HFF-Myc (cell line): ENCODE results near the gene TAGLN.

ENCODE experiments used
- DNase-seq: peaks from one replicate; pipeline ENCODE4 v3.0.0-alpha.2; 2011; ENCODE audit warnings: low read depth; ENCODE audit errors: extremely low read depth
- H3K4me3 ChIP-seq: replicated peaks from 2 replicates; pipeline ENCODE4 v1.5.1; 2011; ENCODE audit warnings: low read depth, mild to moderate bottlenecking, control low read depth, low read length
- TF ChIP-seq, protein P1 (sequence below): IDR thresholded peaks from 2 replicates; pipeline ENCODE4 v1.5.1; 2012; ENCODE audit warnings: mild to moderate bottlenecking, low read depth, low read length, control low read depth; ENCODE audit errors: missing control alignments

Gene TAGLN

DNA sequence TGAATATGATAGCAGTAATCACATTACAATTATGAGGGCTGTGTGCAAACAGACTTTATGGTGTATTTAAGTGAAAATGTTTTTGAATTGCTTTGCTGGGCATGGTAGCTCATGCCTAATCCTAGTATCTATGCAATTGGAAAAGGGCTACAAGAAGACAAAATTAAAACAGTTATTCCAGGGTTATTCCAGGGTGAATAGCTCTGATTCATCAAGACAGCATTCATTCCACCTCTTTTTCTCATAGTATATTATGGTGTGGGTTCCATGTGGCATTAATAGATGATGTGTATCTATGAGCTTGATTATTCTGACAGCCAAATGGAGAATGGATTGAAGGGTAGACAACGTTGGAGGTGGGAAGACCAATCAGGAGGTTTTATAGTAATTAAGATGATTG, 32.7 kb upstream of the TAGLN start:
- TF ChIP-seq, protein P1, sequence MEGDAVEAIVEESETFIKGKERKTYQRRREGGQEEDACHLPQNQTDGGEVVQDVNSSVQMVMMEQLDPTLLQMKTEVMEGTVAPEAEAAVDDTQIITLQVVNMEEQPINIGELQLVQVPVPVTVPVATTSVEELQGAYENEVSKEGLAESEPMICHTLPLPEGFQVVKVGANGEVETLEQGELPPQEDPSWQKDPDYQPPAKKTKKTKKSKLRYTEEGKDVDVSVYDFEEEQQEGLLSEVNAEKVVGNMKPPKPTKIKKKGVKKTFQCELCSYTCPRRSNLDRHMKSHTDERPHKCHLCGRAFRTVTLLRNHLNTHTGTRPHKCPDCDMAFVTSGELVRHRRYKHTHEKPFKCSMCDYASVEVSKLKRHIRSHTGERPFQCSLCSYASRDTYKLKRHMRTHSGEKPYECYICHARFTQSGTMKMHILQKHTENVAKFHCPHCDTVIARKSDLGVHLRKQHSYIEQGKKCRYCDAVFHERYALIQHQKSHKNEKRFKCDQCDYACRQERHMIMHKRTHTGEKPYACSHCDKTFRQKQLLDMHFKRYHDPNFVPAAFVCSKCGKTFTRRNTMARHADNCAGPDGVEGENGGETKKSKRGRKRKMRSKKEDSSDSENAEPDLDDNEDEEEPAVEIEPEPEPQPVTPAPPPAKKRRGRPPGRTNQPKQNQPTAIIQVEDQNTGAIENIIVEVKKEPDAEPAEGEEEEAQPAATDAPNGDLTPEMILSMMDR, result no peak
- H3K4me3 ChIP-seq, result no peak overlapping the region
- no peak for DNase-seq

DNA sequence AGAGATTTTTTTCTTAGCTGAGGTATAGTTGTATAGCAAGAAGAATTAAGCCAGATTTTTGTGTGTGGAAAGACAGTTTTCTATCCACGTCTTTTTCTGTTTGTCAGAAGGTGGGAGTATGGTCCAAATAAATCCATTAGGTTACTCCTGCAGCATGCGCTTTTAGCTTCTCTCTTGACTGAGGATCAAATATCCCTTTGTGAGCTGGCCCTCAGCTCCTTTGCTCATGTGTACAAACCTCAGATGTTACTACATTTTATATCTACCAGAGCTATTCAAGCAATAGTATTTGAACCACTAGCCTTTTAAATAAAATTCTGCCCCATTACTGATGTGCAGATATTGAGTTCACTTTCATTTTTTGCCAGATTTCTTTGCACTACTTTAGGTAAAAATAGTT, 29.4 kb upstream of the TAGLN start:
- H3K4me3 ChIP-seq, result no peak overlapping the region
- TF ChIP-seq, protein P1, result no peak
- DNase-seq, result no peak

DNA sequence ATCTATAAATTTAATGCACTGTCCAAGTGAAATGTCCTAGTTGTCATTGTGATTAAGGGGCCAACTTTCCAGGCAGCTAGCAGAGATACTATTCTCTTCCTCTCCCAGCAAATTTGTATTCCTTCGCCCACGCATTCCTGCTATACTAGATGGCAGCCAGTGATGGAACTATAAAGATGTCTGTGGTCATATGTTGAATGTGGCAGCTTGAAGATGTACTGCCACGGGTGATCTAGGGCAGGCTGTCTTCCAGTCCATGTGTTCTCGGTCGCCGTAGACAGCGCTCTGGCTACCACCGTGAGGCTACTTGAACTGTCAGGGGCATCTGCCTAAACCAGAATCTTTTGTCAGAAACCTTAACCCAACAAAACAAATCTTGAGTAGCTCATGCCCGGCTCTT, 29.0 kb upstream of the TAGLN start:
- no peak overlapping the region for H3K4me3 ChIP-seq
- DNase-seq, result no peak
- TF ChIP-seq, protein P1, result no peak

DNA sequence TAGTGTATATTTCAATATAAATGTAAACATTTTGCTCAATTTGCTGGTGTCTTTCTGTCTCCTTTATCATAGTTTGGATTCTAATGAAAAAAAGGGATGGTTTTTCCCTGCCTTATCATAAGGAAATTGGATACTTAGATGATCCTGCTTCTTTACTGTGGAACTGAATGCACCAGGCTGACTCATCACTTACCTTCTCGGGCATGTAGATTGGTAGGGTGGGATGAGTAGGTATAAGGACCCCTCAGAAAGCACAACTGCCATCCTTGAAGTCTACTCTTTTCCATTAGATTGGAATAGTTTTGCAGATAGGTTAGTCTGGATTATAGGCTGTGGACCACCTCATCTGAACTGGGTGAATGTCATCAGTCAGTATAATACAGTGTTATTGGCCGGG, 28.2 kb upstream of the TAGLN start:
- TF ChIP-seq, protein P1, result no peak
- H3K4me3 ChIP-seq, result no peak overlapping the region
- no peak for DNase-seq

DNA sequence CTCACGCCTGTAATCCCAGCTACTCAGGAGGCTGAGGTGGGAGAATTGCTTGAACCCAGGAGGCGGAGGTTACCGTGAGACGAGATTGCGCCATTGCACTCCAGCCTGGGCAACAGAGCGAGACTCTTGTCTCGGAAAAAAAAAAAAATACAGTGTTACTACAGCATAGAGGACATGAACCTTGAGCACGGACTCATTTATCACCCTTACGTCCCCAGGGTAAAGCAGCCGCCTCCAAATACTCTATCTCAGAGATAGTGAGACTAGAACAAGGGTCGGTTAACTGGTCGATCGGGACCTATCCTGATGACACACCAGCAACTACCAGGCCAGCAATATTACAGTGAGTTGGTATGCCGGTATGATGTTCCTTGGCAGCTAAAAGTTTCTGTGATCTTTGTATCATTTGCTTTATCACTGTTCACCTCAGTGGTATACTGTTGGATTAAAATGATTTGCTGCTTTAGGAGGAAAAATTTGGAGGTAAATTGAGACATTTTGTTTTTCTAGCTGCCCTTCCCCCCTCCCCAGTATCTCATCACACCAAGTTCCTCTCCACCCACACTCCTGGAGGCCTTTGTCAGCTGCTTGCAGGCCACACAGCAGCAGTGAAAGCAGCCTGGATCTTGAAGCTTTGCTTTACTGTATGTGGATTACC, 27.6 kb upstream of the TAGLN start:
- H3K4me3 ChIP-seq, result no peak overlapping the region
- TF ChIP-seq, protein P1, result no peak
- no peak for DNase-seq

DNA sequence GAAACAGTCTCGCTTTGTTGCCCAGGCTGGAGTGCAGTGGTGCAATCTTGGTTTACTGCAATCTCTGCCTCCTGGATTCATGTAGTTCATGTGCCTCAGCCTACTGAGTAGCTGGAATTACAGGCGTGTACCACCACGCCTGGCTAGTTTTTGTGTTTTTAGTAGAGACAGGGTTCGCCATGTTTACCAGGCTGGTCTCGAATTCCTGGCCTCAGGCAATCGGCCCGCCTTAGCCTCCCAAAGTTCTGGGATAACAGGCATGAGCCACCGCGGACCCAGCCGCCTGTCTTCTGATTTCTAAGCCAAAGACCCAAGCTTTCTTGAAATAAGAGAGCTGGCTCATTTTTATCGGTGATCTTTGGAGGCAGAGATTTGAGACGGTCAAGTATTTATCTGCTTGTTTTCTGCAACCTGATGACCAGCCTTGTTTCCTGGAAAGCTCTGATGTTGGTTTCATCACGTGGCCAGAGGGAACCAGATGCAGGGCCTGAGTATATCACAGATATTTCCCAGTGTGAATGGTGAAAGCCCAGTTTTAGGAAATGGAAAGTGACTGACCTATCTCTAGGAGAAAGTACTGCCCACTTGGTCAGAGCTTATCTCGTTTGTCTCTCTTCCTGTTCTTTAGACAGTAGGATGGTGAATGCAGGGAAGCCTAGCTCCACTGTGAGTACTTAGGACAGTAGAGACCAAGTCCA, 26.3 kb upstream of the TAGLN start:
- TF ChIP-seq, protein P1, result no peak
- no peak for DNase-seq

DNA sequence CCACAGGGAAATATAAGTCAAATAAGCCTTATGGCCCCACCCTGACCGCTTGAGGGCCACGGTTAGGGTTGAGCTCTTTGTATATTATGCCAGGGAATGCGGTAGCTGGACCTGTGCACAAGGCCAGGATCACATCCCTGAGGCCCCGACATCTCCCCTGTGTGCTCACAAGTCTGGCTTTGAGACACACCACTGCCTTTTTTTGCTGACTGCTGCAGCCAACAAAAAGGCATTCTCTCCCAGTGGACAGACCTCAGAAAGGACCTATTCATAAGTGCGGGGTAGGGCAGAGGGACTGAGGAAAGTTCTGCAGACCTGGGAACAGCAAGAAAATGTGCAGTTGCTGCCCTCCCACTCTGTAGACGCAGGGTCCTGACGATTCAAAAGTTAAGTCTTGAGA, 24.1 kb upstream of the TAGLN start:
- TF ChIP-seq, protein P1, result no peak
- no peak overlapping the region for H3K4me3 ChIP-seq
- DNase-seq, result no peak

More for the DNA sequence above, 26.3 kb upstream of the TAGLN start:
- no peak overlapping the region for H3K4me3 ChIP-seq
